Measurements from ENCODE around the gene BICC1. TPM values are rescaled to one million over a fixed set of nuclear protein-coding genes. Genes with fewer than 3 reads are reported as not detected.

The BICC1 gene
- total RNA-seq, 6 donors from 2014 or later: 3.1 to 10.5 (median 3.9) TPM

- Histone ChIP-seq H3K27ac (no peak overlapping the region), H3K9me3 (peaks cover 0 to 3% (median 3%) of the 10 kb centered on the region in 4 donors), H3K36me3 (no peaks in the 10 kb centered on the region), H3K4me1 (no peaks in the 10 kb centered on the region), H3K4me3 (no peak overlapping the region), H3K27me3 (no peaks in the 10 kb centered on the region)
- no peak for TF ChIP-seq POLR2AphosphoS5 (IDR thresholded peaks at IDR 0.05)
- no peak for TF ChIP-seq POLR2A (IDR thresholded peaks at IDR 0.05)
- no peak for TF ChIP-seq EP300 (IDR thresholded peaks at IDR 0.05)
- TF ChIP-seq CTCF (IDR thresholded peaks at IDR 0.05): no peak
- DNase-seq: no peak
- no peak for ATAC-seq (ENCODE audit: low FRiP score in 2 of 2)
- WGBS, 2 donors: 80% methylated on average over 7 of the region's 7 CpGs
Observed at GRCh38 chr10:58599927-58600553, 87.4 kb downstream of the BICC1 start.

- no peak overlapping the region for H3K4me3 ChIP-seq
- H3K36me3 ChIP-seq: no peaks in the 10 kb centered on the region
- no peak for ATAC-seq (ENCODE audit: low FRiP score in 2 of 2)
- H3K27ac ChIP-seq: no peak overlapping the region
- no peaks in the 10 kb centered on the region for H3K9me3 ChIP-seq
- no peaks in the 10 kb centered on the region for H3K27me3 ChIP-seq
- TF ChIP-seq CTCF (IDR thresholded peaks at IDR 0.05) (no peak), POLR2A (IDR thresholded peaks at IDR 0.05) (no peak), POLR2AphosphoS5 (IDR thresholded peaks at IDR 0.05) (no peak), EP300 (IDR thresholded peaks at IDR 0.05) (no peak)
- no peak for DNase-seq
- WGBS, 2 donors: 58 to 69% methylated on average over 4 of the region's 4 CpGs
- no peaks in the 10 kb centered on the region for H3K4me1 ChIP-seq
Observed at GRCh38 chr10:58608351-58608750, 95.7 kb downstream of the BICC1 start.

- no peak overlapping the region for H3K4me3 ChIP-seq
- no peaks in the 10 kb centered on the region for H3K9me3 ChIP-seq
- no peak overlapping the region for H3K27ac ChIP-seq
- no peaks in the 10 kb centered on the region for H3K27me3 ChIP-seq
- ATAC-seq (ENCODE audit: low FRiP score in 2 of 2): no peak
- DNase-seq: no peak
- no peaks in the 10 kb centered on the region for H3K4me1 ChIP-seq
- TF ChIP-seq POLR2A (IDR thresholded peaks at IDR 0.05) (no peak), EP300 (IDR thresholded peaks at IDR 0.05) (no peak), POLR2AphosphoS5 (IDR thresholded peaks at IDR 0.05) (no peak), CTCF (IDR thresholded peaks at IDR 0.05) (no peak)
- WGBS, 2 donors: 76 to 88% methylated on average over 1 of the region's 1 CpG
- no peaks in the 10 kb centered on the region for H3K36me3 ChIP-seq
Observed at GRCh38 chr10:58608826-58609531, 96.3 kb downstream of the BICC1 start.

DNA sequence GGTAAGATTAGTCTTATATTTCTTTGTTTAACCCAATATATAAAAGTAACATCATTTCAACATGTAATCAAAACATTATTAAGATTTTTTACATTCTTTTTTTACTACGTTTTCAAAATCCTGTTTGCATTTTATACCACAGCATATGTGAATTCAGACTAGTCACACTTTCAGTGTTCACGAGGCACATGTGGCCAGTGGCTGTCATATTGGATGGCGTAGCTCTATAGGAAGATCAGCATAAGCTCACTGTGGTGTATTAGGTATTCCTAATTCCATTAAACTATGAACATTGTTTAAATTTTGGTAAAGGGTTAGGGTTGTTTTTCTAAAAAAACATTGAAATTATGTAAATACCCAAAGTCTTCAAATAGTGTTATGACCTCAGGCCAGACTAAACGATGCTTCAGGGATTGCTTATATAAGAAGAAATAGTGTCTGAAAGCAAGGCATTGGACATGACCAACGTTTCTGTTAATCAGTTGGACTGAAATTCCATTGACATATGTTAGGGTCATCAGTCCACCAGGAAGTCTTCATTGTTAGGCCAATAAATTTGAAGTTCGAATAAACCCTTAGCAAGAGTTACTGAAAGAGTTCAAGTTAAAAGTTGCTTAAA lies 97.0 kb downstream of the BICC1 start:
- DNase-seq (no peak), ATAC-seq (ENCODE audit: low FRiP score in 2 of 2) (no peak)
- whole genome bisulfite sequencing, 2 donors: 70 to 74% methylated on average over 6 of the region's 6 CpGs
- no peaks in the 10 kb centered on the region for H3K27me3 ChIP-seq
- H3K4me3 ChIP-seq: no peak overlapping the region
- H3K36me3 ChIP-seq: no peaks in the 10 kb centered on the region
- no peaks in the 10 kb centered on the region for H3K9me3 ChIP-seq
- H3K27ac ChIP-seq: no peak overlapping the region
- no peaks in the 10 kb centered on the region for H3K4me1 ChIP-seq
- no peak for TF ChIP-seq POLR2A (IDR thresholded peaks at IDR 0.05)
- TF ChIP-seq POLR2AphosphoS5 (IDR thresholded peaks at IDR 0.05): no peak
- TF ChIP-seq CTCF (IDR thresholded peaks at IDR 0.05): no peak
- no peak for TF ChIP-seq EP300 (IDR thresholded peaks at IDR 0.05)

Data from upper lobe of left lung (tissue), 6 donors.